ENCODE data around the gene TFCP2L1.

The TFCP2L1 gene

DNA sequence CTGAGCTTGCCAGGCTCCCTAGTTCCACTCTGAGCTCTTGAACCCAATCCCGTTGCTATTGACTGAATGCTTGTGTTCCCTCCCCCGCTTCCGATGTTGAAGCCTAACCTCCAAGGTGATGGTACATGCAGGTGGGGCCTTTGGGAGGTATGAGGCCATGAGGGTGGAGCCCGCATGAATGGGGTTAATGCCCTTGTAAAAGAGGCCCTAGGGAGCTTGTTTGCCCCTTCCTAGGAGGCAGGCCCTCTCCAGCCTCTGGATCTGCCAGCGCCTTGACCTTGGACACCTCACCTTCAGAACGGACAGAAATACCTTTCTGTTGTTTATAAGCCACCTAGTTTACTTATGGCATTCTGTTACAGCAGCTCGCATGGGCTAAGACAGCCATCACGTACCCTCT is 71.6 kb downstream of the TFCP2L1 start:
- no peak for DNase-seq

GRCh38 chr2:121212661-121213325 is 72.2 kb downstream of the TFCP2L1 start:
- DNase-seq: no peak

DNA sequence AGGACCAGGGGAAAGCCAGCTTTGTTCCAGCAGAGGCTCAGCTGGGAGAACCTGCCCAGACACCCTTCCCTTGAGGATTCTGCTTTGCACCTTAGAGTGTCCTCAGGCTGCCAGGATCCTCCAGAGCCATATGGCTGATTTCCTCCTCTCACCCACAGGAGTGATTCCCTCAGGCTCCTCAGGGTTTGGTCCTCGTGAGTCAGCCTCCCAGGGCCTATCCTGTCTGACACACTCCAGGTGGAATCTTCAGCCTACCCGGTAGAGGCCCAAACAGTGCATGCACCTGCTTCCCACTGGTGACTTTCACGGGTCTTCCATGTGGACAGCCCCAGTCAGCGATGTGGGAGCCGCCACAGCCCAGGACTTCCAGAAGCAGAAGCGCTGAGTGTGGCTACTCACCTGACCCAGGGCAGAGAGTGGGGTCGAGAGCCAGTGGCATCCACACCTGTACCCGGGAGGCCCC is 73.3 kb downstream of the TFCP2L1 start:
- DNase-seq: no peak

DNA sequence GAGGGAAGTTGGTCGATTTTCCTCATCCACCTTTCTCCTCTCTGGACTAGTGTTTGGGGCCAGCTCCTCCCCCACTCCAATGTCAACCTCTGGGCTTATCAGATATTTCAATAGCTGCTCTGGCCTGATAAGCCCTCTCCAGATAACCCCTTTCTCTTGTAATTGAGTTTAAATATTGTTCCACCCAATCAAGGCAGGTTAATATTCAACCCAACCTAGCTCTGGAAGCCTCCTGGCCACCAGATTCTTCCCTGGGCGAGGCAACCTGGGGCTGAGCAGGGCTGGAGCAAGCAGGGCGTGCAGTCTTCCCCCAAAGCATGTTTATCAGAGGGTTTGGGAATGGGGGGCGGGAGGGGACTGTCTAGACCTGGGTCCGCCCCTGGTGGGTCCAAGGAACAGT is 73.8 kb downstream of the TFCP2L1 start:
- no peak for DNase-seq

DNA sequence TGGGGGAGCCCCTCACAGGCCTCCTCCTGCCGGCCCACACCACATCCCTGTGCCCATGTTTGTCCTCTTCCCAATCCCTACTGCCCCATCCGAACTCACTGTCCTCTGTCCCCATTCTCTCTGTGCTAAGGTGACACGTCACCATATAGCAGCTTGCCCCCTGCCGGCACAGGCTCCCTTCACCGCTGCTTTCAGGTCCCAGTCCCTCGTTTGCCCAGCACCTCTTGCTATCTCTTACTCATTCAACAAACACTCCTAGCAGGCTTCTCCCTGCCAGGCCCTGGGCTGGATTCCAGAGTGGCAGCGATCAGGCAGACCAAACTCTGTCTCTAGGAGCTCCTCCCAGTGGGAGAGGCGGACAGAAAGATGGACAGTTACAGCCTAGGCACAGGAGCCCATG is 74.3 kb downstream of the TFCP2L1 start:
- no peak for DNase-seq

GRCh38 chr2:121209014-121209610 is 75.9 kb downstream of the TFCP2L1 start:
- DNase-seq: no peak

DNA sequence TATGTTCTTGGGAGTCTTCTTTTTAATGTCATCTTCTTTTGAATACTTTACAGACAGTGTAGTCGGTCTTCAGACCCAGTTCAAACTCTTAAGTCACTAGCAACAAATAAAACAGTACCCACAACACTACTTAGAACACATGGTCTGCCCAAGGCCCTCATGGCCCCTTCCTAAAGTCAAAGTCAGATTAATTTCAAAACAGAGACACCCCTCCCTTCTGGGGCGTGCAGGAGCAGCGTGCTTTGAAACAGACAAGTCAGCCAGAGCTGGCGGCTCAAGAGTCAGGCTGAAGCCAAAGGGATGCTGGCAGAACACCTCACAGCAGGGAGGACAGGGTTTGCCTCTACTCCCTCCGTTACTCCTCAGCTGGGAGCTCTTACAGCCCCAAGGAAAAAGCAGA is 77.5 kb downstream of the TFCP2L1 start:
- no peak for DNase-seq

- no peak for DNase-seq
Observed at GRCh38 chr2:121205321-121205942, 79.6 kb downstream of the TFCP2L1 start.

DNA sequence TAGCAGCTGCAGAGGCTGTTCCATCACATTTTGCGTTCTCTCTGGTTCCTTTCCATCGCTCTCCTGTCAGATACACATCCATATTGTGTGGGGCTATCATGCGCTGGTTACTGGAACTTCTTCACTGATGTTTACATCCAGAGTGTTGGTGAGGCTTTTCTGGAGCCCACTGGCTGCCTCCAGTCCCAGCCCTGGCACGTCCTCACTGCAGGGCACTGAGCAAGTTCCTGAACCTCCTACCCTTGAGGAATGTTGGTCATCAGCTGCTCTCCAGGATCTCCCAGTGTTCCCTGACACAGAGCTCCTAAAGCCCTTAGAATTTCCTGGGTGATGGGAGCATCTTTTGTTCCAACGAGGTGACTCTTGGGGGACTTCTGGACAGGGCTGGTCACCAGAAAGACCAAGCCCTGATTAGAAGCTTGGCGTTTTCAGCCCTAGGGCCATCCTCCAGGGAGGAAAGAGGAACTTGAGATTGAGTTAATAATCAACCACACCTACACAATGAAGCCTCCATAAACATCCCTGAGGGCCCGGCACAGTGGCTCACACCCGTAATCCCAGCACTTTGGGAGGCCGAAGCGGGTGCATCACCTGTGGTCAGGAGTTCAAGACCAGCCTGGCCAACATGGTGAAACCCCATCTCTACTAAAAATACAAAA is 81.3 kb downstream of the TFCP2L1 start:
- DNase-seq: no peak

DNA sequence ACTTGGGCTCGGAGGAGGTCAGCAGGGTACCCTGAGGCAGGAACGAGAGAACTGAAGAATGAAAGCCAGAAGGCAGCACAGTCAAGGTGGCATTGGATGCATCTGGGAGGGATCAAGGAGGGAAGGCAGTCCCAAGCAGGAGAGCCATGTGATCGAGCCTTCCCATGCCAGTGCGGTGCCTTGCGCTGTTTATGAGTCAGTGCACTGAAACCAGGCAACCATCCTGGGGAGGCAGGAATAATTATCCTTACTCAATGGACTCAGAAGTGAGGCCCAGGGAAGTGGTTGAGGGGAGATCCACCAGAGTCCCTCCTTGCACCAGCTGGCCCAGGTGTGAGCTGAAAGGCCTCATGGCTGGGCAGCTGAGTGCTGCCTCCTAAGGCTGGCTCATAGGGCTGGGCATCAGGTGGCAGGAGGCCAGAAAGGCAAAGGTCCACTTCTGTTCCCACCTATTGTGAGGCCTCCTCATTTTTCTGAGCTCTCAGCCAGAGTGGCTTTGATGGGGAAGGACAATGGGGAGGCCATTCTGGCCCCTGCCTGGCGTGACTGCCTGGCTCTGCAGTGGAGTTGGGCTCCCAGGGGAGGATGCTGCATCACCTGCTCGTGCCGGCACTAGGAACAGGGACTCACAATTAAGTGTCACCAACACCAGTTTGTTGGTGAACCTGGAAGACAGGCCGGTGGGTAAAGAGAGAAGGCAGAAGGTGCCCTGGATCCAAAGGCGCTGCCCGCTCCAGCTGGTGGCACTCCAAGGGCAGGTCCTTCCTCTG is 82.3 kb downstream of the TFCP2L1 start:
- peak; percentile 35 for DNase-seq

DNA sequence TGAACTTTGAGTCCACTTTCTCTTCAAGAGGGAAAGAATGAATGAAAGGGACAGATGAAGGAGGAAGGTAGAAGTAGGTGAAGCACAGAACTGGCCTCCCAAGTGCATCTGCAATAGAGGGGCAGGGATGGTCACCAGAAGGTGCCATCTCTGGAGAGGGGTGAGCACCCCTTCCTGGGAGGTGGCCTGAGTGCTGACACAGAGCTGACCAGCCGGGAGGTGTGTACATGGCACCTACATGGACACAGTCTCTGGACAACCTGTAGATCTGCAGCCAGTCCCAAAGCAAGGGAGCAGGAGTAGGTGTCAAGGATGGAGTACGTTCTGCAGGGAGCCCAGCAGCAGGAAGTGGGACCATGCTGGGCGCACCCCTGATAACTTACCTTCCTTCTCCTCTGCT is 83.2 kb downstream of the TFCP2L1 start:
- no peak for DNase-seq

GRCh38 chr2:121200419-121201315 is 84.3 kb downstream of the TFCP2L1 start:
- DNase-seq: no peak

DNA sequence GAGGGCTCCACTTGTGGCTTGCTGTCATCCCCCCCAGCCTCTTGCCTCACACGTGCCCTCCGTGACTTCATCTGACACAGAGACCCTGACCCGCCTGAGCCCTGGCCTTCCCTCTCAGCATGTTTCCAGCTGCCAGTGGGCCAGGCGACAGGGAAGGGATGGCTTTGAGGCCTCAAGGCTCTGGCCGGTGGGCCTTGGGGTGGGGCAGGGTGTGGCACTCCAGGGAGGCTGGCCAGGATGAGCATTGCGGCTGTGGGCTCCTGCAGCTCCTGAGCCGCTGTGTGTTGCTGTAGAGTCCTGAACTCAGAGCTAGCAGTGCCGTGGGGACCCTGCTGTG is 85.0 kb downstream of the TFCP2L1 start:
- DNase-seq: no peak

DNA sequence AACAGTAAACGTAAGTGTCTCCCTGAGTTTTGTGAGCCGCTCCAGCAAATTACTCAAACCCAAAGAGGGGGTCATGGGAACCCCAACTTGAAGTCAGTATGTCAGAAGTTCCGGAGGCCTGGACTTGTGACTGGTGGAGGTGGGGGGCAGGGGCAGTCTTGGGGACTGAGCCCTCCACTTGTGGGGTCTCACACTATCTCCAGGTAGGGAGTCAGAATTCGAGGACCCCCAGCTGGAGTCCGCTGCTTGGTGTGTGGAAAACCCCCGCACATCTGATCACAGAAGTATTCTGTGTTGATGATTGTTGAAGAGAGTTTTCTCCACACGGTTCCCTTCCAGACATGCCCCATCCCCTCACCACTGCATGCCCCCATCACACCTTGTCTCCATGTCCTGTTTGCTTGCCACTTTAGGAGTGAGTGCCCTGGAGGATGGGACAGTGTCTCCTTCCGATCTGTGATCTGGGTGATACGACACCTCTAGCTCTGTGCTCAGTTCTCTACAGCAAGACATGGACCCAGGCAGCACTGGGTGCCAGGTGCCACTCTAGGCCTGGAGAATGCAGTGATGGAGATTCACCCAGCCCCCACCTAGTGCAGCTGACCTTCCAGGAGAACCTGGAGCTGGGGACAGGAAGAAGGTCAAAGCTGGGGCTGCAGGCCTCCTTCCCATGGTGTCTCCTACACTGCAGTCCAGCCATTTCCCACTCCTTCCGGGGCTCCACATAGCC is 85.6 kb downstream of the TFCP2L1 start:
- DNase-seq: no peak

GRCh38 chr2:121197369-121198091 is 87.5 kb downstream of the TFCP2L1 start:
- DNase-seq: no peak

DNA sequence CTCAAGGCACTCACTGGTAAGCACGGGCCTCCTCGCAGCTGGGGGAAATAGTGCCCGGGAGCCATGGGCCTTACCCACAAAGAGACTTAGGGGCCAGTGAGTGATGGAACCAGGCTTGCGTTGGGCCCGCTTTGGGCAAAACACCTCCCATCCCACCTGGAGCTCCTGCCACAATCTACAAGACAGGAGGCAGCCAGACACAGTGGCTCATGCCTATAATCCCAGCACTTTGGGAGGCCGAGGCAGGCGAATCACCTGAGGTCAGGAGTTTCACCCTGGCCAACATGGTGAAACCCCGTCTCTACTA is 88.2 kb downstream of the TFCP2L1 start:
- DNase-seq: no peak

DNA sequence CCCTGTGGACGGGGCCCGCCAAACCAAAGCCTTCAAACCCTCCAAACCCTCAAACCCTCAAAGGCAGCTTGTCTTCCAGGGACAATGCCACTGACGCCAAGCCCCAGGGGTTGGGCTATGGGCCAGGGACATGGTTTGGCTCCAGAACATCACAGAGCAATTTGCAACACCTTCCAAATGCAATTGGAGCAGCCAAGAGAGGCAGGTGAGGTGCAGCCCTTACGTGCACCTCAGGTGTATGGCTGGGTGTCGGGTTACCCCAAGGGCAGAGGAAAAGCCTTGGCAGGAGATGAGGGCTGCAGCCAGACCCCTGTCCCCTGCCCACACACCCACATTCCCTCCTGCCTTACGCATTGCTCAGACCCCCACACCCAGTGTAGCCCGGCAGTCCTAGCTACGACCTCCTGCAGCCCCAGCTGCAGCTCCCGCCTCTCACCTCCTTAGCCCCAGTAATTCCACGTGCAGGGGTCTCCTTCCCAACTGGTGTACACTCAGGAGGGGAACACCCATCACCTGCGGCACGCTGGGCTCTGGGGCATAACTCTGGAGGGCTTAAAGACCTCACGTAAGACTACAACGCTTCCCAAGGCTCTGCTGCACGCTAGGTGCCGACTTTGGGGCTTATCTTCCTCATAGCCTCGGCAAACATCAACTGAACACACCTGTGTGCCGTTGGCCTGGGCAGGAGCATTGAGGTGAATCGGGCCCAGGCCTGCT is 88.7 kb downstream of the TFCP2L1 start:
- DNase-seq: peak; percentile 16

GRCh38 chr2:121195036-121195435 is 90.0 kb downstream of the TFCP2L1 start:
- DNase-seq: no peak

GRCh38 chr2:121194626-121195025 is 90.4 kb downstream of the TFCP2L1 start:
- no peak for DNase-seq

DNA sequence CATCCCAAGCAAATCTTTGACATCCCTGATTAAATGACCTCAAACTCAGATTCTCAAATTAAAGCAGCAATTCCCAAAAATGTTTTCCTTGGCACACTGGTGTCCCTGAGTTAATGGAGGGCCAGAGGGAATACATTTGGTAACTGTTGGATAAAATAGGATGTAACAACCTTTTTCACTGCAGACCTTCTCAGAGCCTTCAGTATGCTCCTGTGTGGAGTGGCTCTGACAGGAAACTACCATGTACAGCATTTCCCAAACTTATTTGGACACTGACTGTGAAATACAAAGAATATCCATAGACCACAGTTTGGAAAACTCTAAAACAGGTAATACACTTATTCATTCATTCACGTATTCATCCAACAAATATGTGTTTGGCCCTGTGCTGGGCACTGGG is 91.8 kb downstream of the TFCP2L1 start:
- DNase-seq: no peak

All from NCI-H1092 treated with DMSO at 0.1 percent for 48 hours (cell line).